B cell (primary cell): ENCODE measurements around the gene SMARCAD1. TPM values are rescaled to one million over a fixed set of nuclear protein-coding genes. Genes with fewer than 3 reads are reported as not detected.

Source experiments
- ATAC-seq: fragments of 200-7000 bp; cut with Tn5 transposase; one replicate; pipeline ENCODE4 v1.10.0; 2021; ENCODE audit warnings: low read depth, mild to moderate bottlenecking, moderate number of reproducible peaks, moderate library complexity
- CTCF ChIA-PET: fragments of 350-600 bp; sonication (Branson Sonifier 250); formaldehyde crosslinking; loops from one replicate; lab custom pipeline; 2021; ENCODE audit warnings: antibody characterized with exemption, inconsistent platforms; lab: Charles Lee
- POLR2A ChIA-PET: fragments of 350-600 bp; sonication (Branson Sonifier 250); formaldehyde crosslinking; loops from one replicate; lab custom pipeline; 2021; ENCODE audit warnings: antibody characterized with exemption; lab: Charles Lee
- DNase-seq: peaks from one replicate; pipeline ENCODE4 v3.0.0; 2013
- H2AFZ ChIP-seq: 2 replicates; pipeline ENCODE4 v1.6.1; 2012; ENCODE audit warnings: mild to moderate bottlenecking, low read depth, low read length; ENCODE audit not compliant: insufficient read depth, poor library complexity, severe bottlenecking
- H3K27ac ChIP-seq, 2 donors: 1 replicate in 1 of 2; 2 replicates in 1 of 2; pipeline ENCODE4 v1.5.1; 2012 to 2013; ENCODE audit warnings: low read length in 2 of 2, mild to moderate bottlenecking in 2 of 2, moderate library complexity in 1 of 2
- H3K27me3 ChIP-seq, 4 experiments: fragments of 200-600 bp in 1 of 4; sonication (generic) in 1 of 4; replicated peaks in 1 of 4; 1 replicate in 2 of 4; 2 replicates in 2 of 4; pipeline versions ENCODE4 v1.6.1 to v1.7.0; 2013 to 2016; ENCODE audit warnings: low read length in 3 of 4, mild to moderate bottlenecking in 2 of 4, mixed read lengths in 1 of 4, moderate library complexity in 1 of 4; ENCODE audit not compliant: insufficient read depth in 4 of 4, control insufficient read depth in 3 of 4; ENCODE audit errors: control extremely low read depth in 1 of 4
- H3K36me3 ChIP-seq, 2 experiments: replicated peaks in 1 of 2; 1 replicate in 1 of 2; 2 replicates in 1 of 2; pipeline versions ENCODE4 v1.6.1 to v1.7.1; 2013; ENCODE audit warnings: low read length in 1 of 2; ENCODE audit not compliant: insufficient read depth in 2 of 2, control insufficient read depth in 1 of 2; ENCODE audit errors: control extremely low read depth in 1 of 2, extremely low read depth in 1 of 2
- H3K4me1 ChIP-seq, 2 donors: fragments of 200-600 bp in 1 of 2; sonication (generic) in 1 of 2; 1 replicate in 1 of 2; 2 replicates in 1 of 2; pipeline versions ENCODE4 v1.5.1 to v1.6.1; 2013 to 2017; ENCODE audit warnings: low read length in 2 of 2; ENCODE audit not compliant: control insufficient read depth in 2 of 2, insufficient read depth in 2 of 2
- H3K4me2 ChIP-seq: replicated peaks from 2 replicates; pipeline ENCODE3; 2012; ENCODE audit warnings: mild to moderate bottlenecking, low read depth, low read length; ENCODE audit not compliant: poor library complexity, severe bottlenecking
- H3K4me3 ChIP-seq, 5 experiments: fragments of 200-600 bp in 1 of 5; sonication (generic) in 1 of 5; 1 replicate in 3 of 5; 2 replicates in 2 of 5; pipeline versions ENCODE4 v1.5.1 to v1.7.0; 2011 to 2016; ENCODE audit warnings: low read length in 4 of 5, mild to moderate bottlenecking in 4 of 5, low read depth in 2 of 5, control low read depth in 1 of 5, moderate library complexity in 1 of 5; ENCODE audit not compliant: insufficient read depth in 1 of 5; ENCODE audit errors: control extremely low read depth in 1 of 5, extremely low read depth in 1 of 5
- H3K79me2 ChIP-seq: fragments of 200-600 bp; sonication (generic); one replicate; pipeline ENCODE4 v1.6.0; 2016; ENCODE audit warnings: low read length; ENCODE audit not compliant: control insufficient read depth, insufficient read depth
- H3K9ac ChIP-seq: fragments of 200-600 bp; sonication (generic); 2 replicates; pipeline ENCODE4 v1.6.1; 2017; ENCODE audit warnings: mild to moderate bottlenecking, low read length, moderate library complexity
- H3K9me3 ChIP-seq, 3 donors: one replicate each; pipeline versions ENCODE4 v1.6.1 to v1.7.1; 2013; ENCODE audit warnings: low read length in 2 of 3; ENCODE audit not compliant: control insufficient read depth in 2 of 3, insufficient read depth in 1 of 3; ENCODE audit errors: control extremely low read depth in 1 of 3
- H4K20me1 ChIP-seq: 2 replicates; pipeline ENCODE4 v1.6.0; 2012; ENCODE audit warnings: mild to moderate bottlenecking, low read length; ENCODE audit not compliant: insufficient read depth, control insufficient read depth, poor library complexity, severe bottlenecking
- H3K27ac Mint-ChIP-seq: one replicate; pipeline ENCODE4 v1.8.0; 2021; ENCODE audit warnings: mixed read lengths
- H3K27me3 Mint-ChIP-seq: one replicate; pipeline ENCODE4 v1.8.0; 2021; ENCODE audit warnings: mixed read lengths
- H3K4me1 Mint-ChIP-seq: one replicate; pipeline ENCODE4 v1.8.0; 2021; ENCODE audit warnings: mixed read lengths
- H3K4me3 Mint-ChIP-seq: one replicate; pipeline ENCODE4 v1.8.0; 2021; ENCODE audit warnings: mixed read lengths
- H3K9me3 Mint-ChIP-seq: one replicate; pipeline ENCODE4 v1.8.0; 2022; ENCODE audit warnings: mixed read lengths; ENCODE audit not compliant: insufficient read depth
- CTCF ChIP-seq: fragments of 200-600 bp; IDR thresholded peaks from one replicate; pipeline ENCODE4 v1.8.0; 2022; ENCODE audit warnings: antibody characterized with exemption, mild to moderate bottlenecking
- EZH2 ChIP-seq: IDR thresholded peaks from 2 replicates; pipeline ENCODE4 v1.6.1; 2012; ENCODE audit warnings: borderline replicate concordance, low read depth, mild to moderate bottlenecking, moderate library complexity, low read length; ENCODE audit not compliant: insufficient read depth, poor library complexity, severe bottlenecking
- WGBS: methylation state at CpG from one replicate; pipeline ENCODE4 v1.1.5; 2013; ENCODE audit warnings: missing lambda C conversion rate; ENCODE audit not compliant: insufficient coverage; 5-methylcytosine and 5-hydroxymethylcytosine counted together
- intact Hi-C: fragments of 100-400 bp; cut with micrococcal nuclease; formaldehyde crosslinking; loops from one replicate; pipeline ENCODE4 v1.10.0; 2022
- polyA plus RNA-seq: library from polyadenylated mRNA; depleted of rRNA; stranded (reverse); fragments of >200 nt; gene quantifications from 2 replicates; pipeline ENCODE4 v1.2.3, GENCODE V29; 2012
- total RNA-seq, 2 donors: library from RNA; stranded (reverse); fragments of 120-200 nt in 1 of 2; gene quantifications; 1 replicate in 1 of 2; 2 replicates in 1 of 2; pipeline versions ENCODE4 v1.2.3 to v1.2.4, GENCODE V29; 2013 to 2022

SMARCAD1 gene
- total and polyA plus RNA-seq, 2 donors (not counting 1 experiment from before 2014, with no cell fraction given), result 8.2 to 26.7 TPM

DNA sequence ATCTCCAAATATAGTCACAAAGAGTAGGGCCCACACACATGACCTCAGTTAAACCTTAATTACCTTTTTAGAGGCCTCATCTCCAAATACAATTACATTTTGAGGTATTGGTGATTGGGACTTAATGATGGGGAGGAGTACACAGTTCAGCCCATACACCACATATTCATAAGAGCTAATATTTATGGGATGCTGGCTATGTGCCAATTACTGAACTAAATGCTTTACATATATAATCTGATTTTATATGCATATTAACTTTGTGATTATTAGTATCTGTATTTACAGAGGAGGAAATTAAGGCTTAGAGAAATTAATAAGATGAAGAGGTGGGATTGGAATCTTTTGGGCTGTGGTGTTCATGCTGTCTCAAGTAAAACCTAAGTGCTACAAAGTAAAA, 17.8 kb downstream of the SMARCAD1 start:
- peaks cover 2 to 8% of the 10 kb centered on the region in 2 experiments for H3K36me3 ChIP-seq
- no peaks in the 10 kb centered on the region for H3K27me3 ChIP-seq
- peaks cover 9% of the 10 kb centered on the region for H4K20me1 ChIP-seq
- intact Hi-C loops, result no loop called here
- ChIA-PET CTCF (no interaction called here), POLR2A (no interaction called here)
- no peak overlapping the region for H3K4me2 ChIP-seq
- Mint-ChIP-seq H3K4me3 (no peak overlapping the region), H3K27ac (no peak overlapping the region), H3K27me3 (no peaks in the 10 kb centered on the region), H3K4me1 (peaks cover 22% of the 10 kb centered on the region), H3K9me3 (no peaks in the 10 kb centered on the region)
- H3K9ac ChIP-seq, result no peak overlapping the region
- H3K79me2 ChIP-seq, result peaks cover 24% of the 10 kb centered on the region
- ATAC-seq (no peak), DNase-seq (no peak)
- TF ChIP-seq EZH2 (no peak), CTCF (no peak)
- peaks cover 0 to 5% of the 10 kb centered on the region in 2 donors for H3K4me1 ChIP-seq
- no peak overlapping the region for H2AFZ ChIP-seq
- H3K9me3 ChIP-seq, result no peaks in the 10 kb centered on the region
- no peak overlapping the region for H3K4me3 ChIP-seq
- H3K27ac ChIP-seq, result no peak overlapping the region

GRCh38 chr4:94226763-94227162, 19.1 kb downstream of the SMARCAD1 start:
- no peaks in the 10 kb centered on the region for H3K9me3 ChIP-seq
- peaks cover 0 to 5% of the 10 kb centered on the region in 2 donors for H3K4me1 ChIP-seq
- no peak overlapping the region for H3K9ac ChIP-seq
- peaks cover 22% of the 10 kb centered on the region for H3K4me1 Mint-ChIP-seq
- ChIA-PET CTCF (no interaction called here), POLR2A (no interaction called here)
- H3K27ac ChIP-seq, result no peak overlapping the region
- H3K4me2 ChIP-seq, result no peak overlapping the region
- no peak overlapping the region for H3K27ac Mint-ChIP-seq
- no peaks in the 10 kb centered on the region for H3K9me3 Mint-ChIP-seq
- 100% methylated on average over 4 of the region's 4 CpGs for WGBS
- no peak overlapping the region for H2AFZ ChIP-seq
- TF ChIP-seq CTCF, result no peak
- no peak for TF ChIP-seq EZH2
- no peaks in the 10 kb centered on the region for H3K27me3 Mint-ChIP-seq
- no peak overlapping the region for H3K4me3 ChIP-seq
- DNase-seq (no peak), ATAC-seq (no peak)
- H4K20me1 ChIP-seq, result peaks cover 9% of the 10 kb centered on the region
- H3K27me3 ChIP-seq, result no peaks in the 10 kb centered on the region
- intact Hi-C loops, result no loop called here
- no peak overlapping the region for H3K4me3 Mint-ChIP-seq
- H3K36me3 ChIP-seq, result peaks cover 2 to 8% of the 10 kb centered on the region in 2 experiments
- peaks cover 21% of the 10 kb centered on the region for H3K79me2 ChIP-seq
